Measurements from ENCODE around the gene NSFL1C.

Gene NSFL1C

DNA sequence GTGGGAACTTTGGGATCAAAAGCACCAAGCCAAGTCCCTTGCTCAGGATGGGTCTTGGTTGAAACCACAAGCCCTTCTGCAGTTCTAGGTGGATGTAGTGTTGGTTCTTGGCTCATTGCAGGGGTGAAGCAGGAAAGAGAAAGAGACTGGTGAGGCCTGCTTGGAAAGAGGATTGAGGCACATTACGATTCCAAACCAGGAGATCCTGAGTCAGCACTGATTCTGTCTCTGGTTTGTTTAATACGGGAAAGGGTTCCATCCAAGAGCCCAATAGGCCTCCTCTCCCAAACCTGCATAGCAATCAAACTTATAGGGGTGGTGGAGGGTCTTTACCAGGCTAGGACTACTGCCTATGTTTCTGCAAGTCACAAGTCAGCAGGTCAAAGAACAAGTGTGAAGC lies 24.3 kb downstream of the NSFL1C start:
- TF ChIP-seq, protein P1, sequence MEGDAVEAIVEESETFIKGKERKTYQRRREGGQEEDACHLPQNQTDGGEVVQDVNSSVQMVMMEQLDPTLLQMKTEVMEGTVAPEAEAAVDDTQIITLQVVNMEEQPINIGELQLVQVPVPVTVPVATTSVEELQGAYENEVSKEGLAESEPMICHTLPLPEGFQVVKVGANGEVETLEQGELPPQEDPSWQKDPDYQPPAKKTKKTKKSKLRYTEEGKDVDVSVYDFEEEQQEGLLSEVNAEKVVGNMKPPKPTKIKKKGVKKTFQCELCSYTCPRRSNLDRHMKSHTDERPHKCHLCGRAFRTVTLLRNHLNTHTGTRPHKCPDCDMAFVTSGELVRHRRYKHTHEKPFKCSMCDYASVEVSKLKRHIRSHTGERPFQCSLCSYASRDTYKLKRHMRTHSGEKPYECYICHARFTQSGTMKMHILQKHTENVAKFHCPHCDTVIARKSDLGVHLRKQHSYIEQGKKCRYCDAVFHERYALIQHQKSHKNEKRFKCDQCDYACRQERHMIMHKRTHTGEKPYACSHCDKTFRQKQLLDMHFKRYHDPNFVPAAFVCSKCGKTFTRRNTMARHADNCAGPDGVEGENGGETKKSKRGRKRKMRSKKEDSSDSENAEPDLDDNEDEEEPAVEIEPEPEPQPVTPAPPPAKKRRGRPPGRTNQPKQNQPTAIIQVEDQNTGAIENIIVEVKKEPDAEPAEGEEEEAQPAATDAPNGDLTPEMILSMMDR (conservative IDR thresholded peaks at IDR 0.05) = no peak

DNA sequence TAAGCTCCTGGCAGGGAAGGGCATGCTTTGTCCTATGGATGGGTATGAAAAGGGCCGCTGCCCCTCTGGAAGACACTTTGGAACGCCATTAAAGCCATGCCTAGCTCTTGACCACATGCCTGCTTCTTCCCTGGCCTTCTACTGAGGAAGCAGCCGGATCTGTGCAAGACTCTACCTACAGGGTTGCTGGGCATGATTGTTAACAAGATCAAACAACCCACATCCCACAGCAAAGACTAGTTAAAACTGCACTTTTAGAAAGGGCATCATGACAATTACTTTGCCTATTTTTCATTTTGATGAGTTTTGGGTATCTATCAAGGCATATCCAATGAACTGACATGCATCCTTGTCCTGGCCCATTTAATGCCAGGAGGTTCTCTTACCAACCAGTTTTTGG lies 25.5 kb downstream of the NSFL1C start:
- H3K27ac ChIP-seq = no peak overlapping the region
- TF ChIP-seq, protein P1 (conservative IDR thresholded peaks at IDR 0.05) = no peak

More for the DNA sequence above, 24.3 kb downstream of the NSFL1C start:
- H3K27ac ChIP-seq = no peak overlapping the region

DNA sequence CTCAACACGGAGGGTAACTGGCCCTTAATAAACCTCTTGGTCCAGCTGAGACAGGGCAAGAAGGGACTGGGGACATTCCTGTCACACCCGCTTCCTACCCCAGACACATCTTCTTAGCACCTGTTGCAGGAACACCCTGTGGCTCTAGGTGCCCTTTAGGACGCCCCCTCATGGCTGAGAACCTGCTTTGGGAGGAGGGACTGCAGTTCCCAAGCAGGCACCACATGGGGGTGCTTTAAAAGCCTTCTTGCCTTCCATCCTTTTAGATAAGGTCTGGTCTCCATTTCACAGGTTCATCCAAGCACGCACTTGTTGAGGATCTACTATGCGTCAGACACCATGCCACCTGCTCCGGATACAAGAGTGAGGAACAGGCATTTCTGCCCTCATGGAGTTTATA lies 26.6 kb downstream of the NSFL1C start:
- TF ChIP-seq, protein P1 (conservative IDR thresholded peaks at IDR 0.05) = peak; percentile 16; the same call in 1 of the 2 replicates
- H3K27ac ChIP-seq = no peak overlapping the region

DNA sequence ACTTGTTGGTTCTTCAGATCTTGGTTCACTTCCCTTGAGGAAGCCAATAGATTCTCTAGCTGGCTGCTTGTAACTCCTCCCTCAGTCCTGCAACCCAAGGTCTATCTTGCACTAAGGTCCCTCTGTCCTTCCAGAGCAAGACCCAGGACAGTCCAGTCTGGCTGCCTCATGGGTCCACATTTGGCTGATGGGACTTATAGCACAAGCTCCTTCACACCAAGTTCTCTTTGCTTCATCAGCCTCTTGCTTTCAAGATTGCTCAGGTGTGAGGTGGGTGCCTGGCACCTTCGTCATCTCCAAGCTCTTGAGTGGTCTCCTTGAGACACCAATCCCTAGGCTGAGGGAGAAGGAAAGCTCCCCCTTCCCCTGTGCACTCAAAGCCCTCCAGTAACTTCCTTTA lies 28.3 kb downstream of the NSFL1C start:
- TF ChIP-seq, protein P1 (conservative IDR thresholded peaks at IDR 0.05) = no peak
- no peak overlapping the region for H3K27ac ChIP-seq

DNA sequence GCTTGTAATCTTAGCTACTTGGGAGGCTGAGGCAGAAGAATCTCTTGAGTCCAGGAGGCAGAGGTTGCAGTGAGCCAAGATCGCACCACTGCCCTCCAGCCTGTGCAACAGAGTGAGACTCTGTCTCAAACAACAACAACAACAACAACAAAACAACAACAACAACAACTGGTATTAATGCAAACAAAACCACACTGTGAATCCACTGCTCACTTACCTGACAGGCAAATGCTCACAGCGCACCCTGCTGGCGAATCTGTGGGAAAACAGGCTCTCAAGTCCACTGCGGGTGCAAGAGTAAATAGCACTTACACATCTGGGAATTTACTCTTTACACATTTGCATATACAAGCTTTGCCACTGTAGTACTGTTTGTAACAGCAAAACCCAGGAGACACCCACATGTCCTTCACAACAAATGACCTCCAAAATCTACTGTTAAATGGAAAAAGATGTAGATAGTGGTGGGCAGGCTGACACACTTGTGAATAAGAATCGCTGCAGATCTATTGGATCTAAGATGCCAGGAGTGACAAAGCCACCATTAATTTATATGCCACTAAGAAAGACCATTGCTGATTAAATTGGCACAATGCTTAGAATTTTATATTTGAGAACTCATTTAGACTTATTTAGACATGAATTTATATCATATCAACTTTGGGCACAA lies 29.3 kb downstream of the NSFL1C start:
- TF ChIP-seq, protein P1 (conservative IDR thresholded peaks at IDR 0.05) = peak; percentile 96
- H3K27ac ChIP-seq = no peak overlapping the region

DNA sequence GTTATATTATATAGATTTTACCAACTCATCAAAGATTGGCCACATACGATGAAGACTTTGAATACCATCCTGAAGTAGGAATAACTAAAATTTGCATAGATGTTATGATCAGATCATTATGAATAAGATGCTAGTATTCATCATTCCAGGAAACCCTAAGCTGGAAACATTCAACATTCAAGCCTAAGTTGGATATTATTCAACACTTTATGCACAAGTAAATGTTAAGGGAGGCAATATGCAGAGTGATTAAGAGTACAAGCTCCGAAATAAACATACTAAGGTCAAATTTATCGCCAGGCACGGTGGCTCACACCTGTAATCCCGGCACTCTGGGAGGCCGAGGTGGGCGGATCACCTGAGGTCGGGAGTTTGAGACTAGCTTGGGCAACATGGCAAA lies 30.4 kb downstream of the NSFL1C start:
- TF ChIP-seq, protein P1 (conservative IDR thresholded peaks at IDR 0.05) = no peak

DNA sequence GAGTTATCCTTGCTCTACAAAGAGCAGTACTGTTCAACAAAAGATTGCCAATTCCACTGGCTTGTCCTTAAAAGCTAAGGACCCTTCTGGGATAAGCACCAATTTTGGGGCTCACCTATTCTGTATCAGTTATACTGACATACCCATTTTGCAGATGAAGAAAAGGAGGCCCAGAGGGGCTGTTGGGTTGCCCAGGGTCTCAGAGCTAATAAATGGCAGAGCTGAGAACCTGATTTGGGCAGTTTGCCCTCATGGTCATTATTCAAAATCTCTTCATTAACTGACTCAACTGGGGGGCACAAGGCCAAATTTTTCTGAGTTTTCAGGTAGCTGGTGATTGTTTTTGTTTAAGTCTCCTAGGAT lies 31.3 kb downstream of the NSFL1C start:
- H3K27ac ChIP-seq = no peak overlapping the region
- TF ChIP-seq, protein P1 (conservative IDR thresholded peaks at IDR 0.05) = no peak

More for the DNA sequence above, 30.4 kb downstream of the NSFL1C start:
- H3K27ac ChIP-seq = no peak overlapping the region

All from VCaP (cell line).